Activated CD8-positive, alpha-beta memory T cell treated with anti-CD3 and anti-CD28 coated beads, Interleukin-2, amount 50 U/mL, for 48 hours (primary cell): Measurements from ENCODE around the gene PAM16.

ENCODE experiments used
- DNase-seq: peaks from one replicate; pipeline ENCODE4 v3.0.0-alpha.2; 2020

The PAM16 gene

DNA sequence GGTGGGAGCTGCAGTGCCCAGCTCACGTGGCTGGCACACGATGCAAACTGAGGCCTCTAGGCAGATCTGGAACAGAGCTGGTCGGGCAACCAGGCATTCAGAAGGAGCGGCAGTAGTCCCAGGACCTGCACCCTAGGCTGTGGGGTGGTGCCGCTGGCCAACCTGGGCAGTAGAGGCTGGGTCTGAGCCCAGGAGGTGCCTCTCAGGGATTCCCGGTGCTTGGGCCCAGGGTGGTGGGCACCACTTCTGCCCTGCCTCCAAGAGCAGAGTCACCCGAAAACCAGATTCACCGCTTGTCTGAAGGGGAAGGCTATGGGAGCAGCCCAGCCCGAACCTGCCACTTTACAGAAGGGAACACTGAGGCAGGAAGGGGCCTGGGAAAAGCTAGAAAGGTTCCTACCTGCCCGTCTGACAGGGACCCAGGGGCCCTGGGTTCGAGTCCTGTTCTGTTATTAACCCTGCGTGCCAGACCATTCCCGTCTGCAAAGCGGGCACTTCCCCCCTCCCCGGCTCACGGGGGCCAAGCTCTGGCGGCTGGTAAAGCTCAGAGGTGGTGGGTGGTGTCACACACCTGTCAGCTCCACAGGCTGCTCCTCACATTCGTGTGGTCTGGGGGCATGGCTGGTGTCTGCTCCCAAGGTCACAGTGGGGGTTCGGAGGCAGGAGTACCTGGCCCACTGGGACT is 18.4 kb downstream of the PAM16 start:
- no peak for DNase-seq

DNA sequence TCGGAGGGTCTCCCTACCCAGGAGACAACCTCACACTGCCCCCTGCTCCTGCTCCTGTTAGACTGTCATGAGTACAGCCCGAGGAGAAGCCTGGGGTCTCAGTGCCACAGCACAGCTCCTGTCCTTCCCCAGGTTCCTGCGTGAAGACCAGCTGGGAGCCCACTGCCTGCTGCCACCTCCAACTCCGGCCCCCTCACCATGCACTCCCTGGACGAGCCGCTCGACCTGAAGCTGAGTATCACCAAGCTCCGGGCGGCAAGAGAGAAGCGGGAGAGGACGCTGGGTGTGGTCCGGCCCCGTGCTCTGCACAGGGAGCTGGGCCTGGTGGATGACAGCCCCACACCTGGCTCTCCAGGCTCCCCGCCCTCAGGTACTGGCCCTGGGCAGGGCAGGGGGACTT is 19.0 kb downstream of the PAM16 start:
- DNase-seq: no peak

DNA sequence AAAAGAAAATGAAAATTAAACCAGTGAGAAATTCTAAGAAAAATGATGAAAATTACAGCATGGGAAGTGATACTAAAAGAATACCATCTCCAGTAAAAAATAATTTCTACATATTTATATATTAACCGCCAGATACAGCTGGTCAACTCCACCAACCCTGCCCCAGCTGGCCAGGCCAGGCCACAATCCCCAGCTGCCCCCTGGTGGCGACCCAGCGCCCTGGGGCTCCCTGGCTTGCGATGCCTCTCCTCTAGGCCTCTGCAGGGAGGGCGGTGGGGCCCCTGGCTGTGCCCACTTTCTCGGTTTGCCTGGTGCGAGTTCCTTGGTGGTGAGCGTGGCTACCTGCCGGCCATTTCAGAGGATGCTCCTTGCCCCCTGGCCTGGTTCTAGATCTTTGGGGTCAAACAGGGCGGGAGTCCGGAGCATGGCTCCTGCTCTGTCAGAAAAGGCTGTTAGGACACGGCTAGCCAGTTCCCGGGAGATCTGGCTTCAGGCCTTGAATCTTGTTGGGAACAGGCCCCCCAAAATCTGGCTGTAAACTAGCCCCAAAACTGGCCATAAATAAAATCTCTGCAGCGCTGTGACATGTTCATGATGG is 20.7 kb downstream of the PAM16 start:
- DNase-seq: peak; percentile 90

DNA sequence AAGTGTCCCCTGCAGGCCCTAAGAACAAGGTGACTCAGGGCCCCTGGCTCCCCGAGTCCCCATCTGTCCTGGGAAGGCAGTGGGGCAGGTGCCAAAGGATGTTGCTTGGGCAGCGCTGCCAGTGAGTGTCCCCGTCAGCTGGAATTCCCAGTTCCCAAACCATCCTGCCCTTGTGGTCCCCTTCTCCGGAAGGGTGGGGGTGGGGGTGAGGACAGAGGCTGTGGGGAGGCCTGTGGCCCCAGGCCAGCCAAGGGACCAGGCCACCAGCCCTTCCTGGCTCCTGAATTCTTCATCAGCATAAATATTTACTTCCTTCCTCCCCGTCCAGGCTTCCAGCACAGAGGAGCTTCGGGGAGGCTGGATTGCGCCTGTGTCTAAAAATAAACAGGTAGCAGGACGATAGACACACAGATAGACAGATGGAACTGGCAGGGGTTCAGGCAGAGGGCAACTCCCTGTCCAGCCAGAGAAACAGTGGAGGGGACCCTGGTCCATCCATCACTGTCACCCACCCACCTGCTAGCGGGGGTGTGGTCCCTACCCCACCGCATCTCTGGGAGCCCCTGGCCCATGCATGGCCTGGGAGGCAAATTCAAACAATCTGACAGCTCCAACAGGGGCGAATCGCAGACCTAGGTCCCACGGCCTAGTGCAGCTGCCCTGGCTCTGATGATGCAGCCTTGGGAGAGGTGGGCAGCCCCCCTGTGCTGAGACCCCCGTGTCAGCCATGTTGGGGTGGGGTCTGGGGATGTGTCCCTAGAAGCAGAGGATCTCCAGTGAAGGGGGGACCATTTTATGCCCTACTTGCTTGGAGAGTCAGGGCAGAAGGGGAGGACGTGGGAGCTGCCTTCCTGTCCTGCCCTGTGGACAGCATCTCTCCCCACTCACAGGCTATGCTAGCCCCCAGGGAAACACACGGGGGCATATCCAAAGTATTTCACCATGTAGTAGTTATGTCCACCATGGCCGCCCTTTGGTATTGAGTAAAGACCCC is 22.0 kb downstream of the PAM16 start:
- DNase-seq: no peak

DNA sequence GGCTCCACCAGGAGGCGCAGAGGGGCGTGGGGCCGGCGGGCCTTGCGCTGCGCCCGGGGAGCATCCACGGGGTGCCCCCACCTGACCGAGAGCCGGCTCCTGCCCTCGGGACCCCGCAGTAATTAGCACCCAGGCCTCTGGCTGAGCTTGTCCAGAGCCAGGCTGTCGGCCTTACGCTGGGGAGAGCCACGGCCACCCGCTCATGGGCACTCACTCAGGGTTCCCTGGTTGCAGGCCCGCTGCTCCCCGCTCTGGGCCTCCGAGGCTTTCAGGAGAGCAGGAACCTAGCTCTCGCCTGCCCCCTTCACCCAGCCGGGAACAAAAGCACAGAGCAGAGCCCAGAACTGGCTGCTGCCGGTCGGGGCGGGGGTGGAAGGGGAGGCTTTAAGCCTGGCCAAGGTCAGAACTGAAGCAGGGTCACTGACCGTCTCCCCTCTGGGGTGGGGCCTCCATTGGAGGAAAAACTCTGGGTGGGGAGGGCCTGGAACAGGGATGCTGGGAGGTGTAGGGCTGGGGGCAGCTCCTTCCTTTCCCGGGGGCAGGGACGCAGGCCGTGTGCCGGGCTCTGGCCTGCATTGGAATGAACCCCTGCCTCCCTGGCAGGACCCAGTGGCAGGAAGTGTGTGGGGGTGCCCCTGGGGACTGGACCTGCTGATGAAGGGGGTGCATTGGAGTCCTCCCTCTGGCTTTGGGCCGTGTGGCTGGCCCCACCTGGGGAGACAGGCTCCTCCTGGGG is 22.9 kb downstream of the PAM16 start:
- DNase-seq: peak; percentile 80

DNA sequence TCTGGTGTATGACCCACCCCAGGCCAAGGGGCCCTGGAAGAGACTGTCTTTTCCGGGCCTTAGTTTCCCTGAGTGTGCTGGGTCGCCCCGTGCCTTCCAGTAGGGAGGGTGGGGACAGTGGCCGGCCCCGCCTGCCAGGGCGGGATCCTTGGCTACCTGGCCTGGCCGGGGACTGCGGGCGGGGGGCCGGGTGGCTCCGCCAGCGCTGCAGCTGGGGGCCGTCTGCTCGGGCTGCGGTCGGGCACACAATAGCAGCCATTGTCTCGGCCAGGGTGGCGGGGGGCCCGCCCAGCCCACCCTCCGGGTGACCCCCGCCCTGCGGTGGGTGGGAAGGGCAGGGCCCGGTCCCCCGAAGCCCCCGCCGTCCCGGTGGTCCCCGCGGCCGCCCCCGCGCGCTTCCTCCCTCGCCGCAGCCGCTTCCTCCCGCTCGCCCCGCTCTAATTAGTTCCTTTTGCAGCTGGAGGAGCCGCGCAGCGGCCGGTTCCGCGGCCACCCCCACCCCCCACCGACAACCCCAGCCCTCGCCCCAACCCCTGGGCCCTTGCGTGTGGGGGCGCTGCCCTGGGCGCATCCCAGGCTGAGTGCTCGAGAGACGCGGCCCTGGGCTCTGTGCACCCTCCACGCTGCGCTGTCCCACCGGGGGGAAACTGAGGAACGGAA is 23.6 kb downstream of the PAM16 start:
- DNase-seq: no peak

DNA sequence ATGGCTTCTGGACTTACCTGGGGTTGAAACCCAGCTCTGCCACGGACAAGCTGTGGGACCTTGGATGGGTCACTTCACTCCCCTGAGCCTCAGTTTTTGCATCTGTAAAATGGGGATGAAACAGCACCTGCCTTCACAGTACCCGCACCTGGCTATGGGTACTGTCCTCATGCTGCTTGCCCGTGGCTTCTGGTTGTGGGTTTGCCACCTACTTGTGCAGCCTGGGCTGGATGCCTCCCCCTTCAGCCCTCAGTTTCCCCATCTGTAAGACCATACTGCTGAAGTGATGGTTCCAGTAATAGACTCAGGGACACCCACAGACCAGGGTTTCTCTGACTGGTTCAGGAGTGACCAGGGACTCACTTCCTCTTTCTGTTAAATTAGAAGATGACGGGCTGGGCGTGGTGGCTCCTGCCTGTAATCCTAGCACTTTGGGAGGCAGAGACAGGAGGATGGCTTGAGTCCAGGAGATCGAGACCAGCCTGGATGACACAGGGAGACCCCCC is 25.8 kb downstream of the PAM16 start:
- no peak for DNase-seq

DNA sequence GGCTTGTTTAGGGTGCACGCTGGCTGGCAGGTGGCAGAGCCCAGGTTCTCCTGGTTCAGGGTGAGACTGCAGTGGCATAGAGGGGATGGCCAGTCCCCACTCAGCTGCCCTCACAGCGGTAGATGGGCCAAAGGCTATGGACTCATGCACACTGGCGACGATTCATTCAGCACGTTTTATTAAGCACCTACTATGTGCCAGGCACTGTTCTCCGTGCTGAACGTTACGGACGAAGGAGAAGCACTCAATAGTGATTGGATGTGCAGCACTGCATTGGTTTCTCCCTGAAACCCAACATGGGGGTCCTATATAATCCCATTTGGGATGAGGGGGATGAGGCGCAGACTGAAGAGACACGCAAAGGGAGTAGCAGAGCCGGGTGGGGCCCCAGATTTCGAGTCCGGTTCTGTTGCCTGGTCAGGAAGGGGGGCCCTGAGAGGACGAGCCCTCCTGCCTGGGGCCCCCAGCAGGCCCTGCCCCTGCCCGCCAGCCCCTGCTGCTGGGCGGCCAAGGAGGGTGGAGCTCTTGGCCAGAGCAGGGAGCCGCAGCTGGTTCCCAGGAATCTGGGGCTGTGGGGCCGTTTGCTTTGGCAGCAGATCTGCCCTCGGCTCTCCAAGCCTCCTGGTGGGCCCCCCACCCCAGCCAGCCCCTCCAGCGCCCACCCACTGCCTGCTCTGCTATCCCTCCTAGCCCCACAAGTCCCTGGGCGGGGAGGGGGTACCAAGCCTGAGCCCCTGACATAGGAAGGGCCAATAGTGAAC is 26.4 kb downstream of the PAM16 start:
- no peak for DNase-seq

DNA sequence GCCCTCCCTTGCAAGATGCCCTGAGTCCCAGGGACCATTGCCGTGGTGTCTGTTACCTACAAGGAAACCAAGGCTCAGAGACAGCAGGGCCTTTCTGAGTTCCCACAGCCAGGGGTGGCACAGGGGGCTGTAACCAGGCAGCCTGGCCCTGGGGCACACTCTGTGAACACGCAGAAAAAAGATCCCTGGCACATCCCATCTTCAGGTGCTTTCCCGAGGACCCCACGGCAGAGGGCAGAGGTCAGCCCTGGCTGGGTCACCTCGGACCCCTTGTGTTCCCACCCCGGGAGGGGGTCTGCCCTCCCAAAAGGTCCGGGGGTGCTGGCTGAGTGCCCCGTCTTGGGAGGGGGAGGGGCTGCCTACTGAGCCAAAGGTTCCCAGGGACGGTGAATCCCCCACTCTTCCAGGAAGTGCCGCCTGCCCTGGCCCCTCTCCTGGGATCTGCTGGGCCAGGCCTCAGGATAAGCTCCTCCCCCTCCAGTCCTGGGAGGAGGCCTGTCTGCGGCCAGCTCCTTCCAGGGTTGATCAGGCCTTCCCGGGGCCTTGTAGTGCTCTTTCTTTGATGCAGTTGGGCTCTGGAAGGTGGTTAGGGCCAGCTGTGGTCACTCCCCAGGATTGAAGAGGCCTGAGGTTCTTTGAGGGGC is 27.2 kb downstream of the PAM16 start:
- DNase-seq: no peak

DNA sequence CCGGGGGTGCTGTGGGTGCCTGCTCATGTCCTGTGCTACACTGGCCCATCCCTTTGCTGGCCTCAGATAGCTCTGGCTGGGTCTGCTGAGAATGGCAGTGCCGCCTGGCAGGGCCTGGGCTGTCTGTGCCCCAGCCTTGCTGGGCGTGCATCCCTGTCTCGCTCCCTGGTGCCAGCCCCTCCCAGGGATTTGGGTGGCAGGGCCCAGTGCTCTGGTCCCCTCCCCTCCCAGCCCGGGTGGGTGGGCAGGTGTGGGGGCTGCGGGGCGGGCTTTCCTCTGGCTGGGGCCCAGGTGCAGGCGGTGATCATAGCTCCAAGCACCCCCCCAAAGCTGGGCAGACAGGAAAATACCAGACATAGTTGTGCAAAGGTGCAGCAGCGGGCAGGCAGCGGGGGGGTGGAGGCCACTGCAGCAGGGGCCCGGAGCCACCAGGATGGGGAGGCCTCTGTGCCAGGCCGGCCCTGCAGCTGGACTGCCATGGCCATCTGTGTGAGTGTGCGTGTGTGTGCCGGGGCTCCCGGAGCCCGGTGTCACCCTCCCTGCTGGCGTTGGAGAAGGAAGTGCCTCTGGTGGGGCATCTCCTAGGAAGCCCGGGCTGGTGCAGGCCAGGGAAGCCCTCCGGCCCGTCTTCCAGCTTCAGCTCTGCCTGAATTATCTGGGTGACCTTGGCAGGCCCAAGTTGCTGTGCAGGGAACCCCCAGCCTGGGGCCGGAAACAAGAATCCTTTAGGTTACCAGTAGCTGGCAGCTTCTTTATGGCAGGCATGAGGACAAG is 27.9 kb downstream of the PAM16 start:
- DNase-seq: no peak

DNA sequence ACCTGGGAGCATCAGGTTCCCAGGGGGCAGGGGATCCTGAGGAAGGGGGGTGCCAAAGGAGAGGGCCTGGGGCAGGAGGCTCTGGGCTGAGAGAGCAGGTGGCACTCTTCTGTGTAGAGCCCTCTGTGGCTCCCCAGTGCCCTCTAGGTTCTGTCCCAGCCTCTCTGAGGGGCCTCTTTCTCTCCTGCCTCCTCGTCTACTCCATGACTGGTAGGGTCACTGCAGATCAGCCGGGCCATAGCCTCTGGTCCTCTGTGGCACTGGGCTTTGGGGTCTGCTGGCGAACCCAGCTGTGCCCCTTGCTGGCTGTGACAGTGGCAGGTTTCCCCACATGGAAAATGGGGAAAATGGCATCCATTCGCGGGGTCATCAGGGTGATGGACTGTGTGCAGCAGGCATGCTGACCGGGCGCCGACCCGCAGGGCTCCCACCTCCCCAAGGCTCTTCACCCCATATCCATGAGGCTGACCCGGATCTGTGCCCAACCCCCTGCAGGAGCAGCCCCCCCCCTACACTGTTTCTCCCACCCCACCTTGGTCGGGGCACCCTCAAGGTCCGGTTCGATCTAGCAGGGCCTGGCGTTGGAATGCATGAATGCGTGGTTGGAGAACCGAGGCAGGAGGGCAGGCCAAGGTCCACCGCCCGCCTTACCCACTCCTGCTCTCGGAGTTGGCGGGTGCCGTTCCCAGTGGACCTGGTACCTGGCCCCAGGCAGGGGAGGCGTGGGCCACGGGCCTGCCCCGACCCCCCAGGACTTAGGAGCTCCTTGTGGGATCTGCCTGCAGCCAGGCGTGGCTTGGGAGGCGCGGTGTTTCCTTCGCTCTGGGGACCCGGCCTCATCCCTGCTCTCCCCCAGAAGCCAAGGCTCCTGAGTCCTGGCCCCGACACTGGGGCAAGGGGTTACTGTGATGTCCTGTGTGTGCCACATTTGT is 28.7 kb downstream of the PAM16 start:
- no peak for DNase-seq

DNA sequence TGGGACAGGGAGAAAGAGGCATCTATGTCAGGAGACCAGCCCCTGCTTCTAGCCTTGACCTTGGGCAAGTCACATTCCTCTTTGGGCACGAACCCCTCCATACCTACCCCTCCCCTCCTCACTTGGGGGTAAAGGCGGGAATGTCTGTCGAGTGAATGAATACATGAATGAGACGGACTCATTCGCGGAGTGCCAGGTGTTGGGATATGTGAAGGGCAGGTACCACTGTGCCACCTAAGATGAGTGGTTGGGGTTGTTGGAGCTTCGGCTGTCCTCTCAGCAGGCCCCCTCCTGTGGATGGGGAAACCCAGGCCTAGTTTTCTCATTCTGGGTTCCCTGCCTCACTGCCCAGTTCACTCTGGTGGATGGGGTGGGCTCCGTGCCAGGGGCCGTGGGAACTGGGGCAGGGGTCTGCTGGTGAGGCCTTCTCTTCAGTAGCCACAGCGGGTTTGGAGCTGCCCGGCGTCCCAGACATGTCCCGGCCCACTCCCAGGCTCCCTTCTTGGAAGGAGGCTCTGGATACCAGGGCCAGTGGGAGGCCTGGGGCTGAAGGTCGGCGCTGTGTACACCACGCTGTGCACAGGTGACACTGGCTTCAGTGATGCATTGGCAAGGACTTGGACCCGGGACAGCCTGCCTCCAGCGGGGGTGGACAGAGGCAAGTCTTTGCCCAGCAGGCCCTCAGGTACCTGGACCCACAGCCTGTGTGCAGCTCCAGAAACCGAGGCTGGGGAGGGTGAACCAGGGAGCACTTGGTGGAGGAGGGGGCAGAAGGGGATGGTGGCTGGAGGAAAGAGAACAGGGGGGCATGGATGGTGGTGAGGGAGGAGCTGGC is 29.6 kb downstream of the PAM16 start:
- no peak for DNase-seq

DNA sequence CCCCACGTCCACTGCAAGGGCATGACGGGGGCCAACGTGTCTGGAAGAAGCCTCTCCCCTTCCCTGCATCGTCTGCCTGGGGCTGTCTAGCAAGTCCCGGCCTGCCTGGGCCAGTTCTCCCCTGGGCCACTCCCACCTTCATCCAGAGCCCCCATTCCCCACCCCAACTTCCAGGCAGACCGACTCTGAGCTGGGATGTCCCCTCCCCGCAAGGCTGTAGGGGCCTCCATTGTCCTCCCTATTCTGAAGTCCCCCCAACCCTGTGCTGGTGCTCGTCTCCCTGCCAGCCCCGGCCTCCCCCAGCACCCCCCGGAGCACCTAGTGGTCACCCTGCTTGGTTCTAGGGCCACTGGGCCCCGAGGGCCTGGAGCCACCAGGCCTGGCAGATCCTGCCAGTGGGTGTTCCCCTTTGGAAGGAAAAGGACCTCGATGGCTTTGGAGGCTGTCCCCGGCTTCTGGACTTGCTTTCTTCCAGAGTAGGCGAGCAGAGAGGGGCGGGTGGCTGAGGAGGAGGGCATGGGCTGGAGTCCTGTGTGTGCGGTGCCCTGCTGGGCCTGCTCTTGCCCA is 30.5 kb downstream of the PAM16 start:
- DNase-seq: no peak

DNA sequence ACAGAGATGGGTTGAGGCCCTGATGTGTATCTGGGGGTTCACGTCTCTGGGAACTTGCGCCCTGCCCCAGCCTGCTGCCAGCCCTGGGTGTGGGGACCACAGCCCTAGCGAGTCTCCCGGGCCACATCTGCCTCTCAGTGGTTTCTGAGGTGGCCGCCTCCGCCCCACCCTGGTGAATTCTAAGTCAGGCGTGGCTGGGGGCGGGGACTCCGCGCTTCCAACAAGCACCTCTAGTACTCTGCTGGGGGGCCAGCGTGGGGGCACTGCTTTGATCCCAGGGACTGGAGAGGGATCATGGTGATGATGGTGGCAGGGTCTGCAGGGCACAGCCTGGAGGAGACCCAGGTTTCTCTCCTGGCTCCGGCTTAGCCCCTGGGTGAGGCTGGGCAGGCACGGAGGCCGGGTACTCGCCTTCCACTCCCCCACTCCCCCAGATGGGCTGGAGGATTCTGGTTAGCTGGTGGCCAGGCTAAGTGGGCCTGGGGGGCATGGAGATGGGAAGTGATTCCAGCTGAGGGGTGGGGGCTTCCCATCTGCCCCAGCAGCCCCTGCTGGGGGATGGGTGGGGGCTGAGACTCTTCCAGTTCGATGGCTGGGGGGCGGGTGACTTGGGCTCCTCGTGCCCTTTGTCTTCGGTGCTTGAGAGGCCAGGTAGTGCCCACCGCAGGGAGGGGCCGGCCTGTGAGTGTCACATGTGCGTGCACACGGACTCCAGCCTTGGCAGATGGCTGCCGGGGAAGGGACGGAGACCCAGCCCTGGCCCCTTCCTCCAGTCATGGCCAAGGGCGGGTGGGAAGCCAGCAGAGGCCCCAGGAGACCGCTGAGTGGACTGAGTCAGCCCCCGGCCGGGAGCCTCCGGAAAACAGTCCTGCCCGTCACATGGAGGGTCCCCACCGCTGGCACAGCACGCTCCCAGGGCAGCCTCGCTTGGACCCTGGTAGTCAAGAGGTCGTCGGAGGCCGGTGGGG is 31.4 kb downstream of the PAM16 start:
- DNase-seq: peak; percentile 83

DNA sequence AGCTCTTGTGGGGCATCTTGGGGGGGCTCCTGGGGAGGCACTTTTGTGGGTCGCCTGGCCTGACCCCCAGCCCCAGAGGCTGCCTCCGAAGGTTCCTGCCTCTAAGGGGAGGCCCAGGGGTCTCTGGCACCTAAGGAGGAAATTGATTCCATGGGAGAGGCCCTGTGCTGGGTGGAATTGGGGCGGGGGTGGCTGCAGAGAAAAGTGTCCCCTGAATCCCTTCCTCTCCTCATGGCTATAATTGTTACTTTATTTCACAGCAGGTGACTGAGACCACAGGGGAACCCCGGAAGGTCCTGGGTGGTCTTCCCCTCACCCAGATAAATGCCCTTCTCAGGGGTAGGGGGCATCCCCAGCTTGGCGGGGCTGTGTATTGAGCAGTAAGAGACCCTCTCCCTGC is 32.2 kb downstream of the PAM16 start:
- DNase-seq: no peak

DNA sequence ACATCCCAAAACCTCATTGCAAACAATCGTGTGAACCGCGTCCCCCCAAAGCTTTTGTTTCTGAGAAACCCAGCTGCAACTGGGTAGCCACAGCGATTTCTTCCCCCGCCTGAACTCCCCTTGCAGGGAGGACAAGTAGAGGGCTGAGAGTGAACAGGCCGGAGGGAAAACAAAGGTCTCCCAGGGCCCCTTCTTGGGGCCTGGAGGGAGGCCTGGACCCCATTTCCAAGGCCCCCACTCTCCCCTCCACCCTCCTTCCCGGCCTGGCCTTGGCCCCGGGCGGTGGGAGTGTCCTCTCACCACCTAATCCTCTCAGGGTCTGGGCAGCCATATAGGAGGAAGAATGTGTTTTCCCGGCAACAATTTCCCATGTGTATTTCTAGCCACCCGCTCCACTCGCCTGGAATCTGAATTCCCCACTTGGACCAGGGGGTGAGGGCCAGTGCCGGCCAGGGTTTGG is 32.6 kb downstream of the PAM16 start:
- no peak for DNase-seq
